Urinary bladder (tissue), 4 donors: ENCODE measurements around the gene INAFM1. TPM values are rescaled to one million over a fixed set of nuclear protein-coding genes. Genes with fewer than 3 reads are reported as not detected.
"Not testable (repeated sequence)": the region's sequence is repeated elsewhere in the genome, so short reads cannot be mapped to it uniquely, and the experiment has no call there.

ENCODE experiments used
- DNase-seq: peaks from one replicate; pipeline ENCODE4 v3.0.0-alpha.2; 2015; ENCODE audit errors: extremely low spot score
- H3K27ac ChIP-seq: one replicate; pipeline ENCODE4 v1.5.1; 2013; ENCODE audit warnings: low read depth, mild to moderate bottlenecking, moderate library complexity
- H3K36me3 ChIP-seq: one replicate; pipeline ENCODE4 v1.6.1; 2013; ENCODE audit warnings: mild to moderate bottlenecking, moderate library complexity; ENCODE audit not compliant: insufficient read depth
- H3K4me1 ChIP-seq: one replicate; pipeline ENCODE4 v1.6.1; 2013; ENCODE audit warnings: mild to moderate bottlenecking, moderate library complexity; ENCODE audit not compliant: insufficient read depth
- H3K4me3 ChIP-seq: one replicate; pipeline ENCODE4 v1.5.1; 2013; ENCODE audit warnings: low read depth, low read length
- WGBS: extraction: QIAGEN DNeasy Blood & Tissue Kit; methylation state at CpG from one replicate; pipeline ENCODE4 v1.1.7; 2013; 5-methylcytosine and 5-hydroxymethylcytosine counted together
- polyA plus RNA-seq: library from polyadenylated mRNA; stranded (reverse); fragments of 200-250 nt; gene quantifications from one replicate; pipeline ENCODE4 v1.2.3, GENCODE V29; 2013
- total RNA-seq: library from RNA; depleted of rRNA; stranded (reverse); fragments of >200 nt; gene quantifications from one replicate; pipeline ENCODE4 v1.2.3, GENCODE V29; 2014
- donor health status: healthy with polysubstance abuse.
- donor health status: healthy.

The INAFM1 gene
- total and polyA plus RNA-seq, 2 donors: 2.8 to 32.0 TPM

- no peak overlapping the region for H3K27ac ChIP-seq
Observed at GRCh38 chr19:47269596-47269995, 5.1 kb upstream of the INAFM1 start.

GRCh38 chr19:47270408-47270807 lies 4.3 kb upstream of the INAFM1 start:
- H3K27ac ChIP-seq: no peak overlapping the region

More at GRCh38 chr19:47269596-47269995, 5.1 kb upstream of the INAFM1 start:
- H3K4me3 ChIP-seq: no peak overlapping the region
- WGBS: 93% methylated on average over 7 of the region's 7 CpGs
- H3K4me1 ChIP-seq: no peaks in the 10 kb centered on the region
- peaks cover 5% of the 10 kb centered on the region for H3K36me3 ChIP-seq
- no peak for DNase-seq

GRCh38 chr19:47271949-47272348 lies 2.7 kb upstream of the INAFM1 start:
- Histone ChIP-seq H3K4me3 (no peak overlapping the region), H3K27ac (no peak overlapping the region), H3K36me3 (no peaks in the 10 kb centered on the region), H3K4me1 (peaks cover 2% of the 10 kb centered on the region)
- no peak for DNase-seq
- WGBS: 74% methylated on average over 6 of the region's 6 CpGs

More at GRCh38 chr19:47270408-47270807, 4.3 kb upstream of the INAFM1 start:
- no peak overlapping the region for H3K4me3 ChIP-seq
- peaks cover 2% of the 10 kb centered on the region for H3K4me1 ChIP-seq
- WGBS: 92% methylated on average over 10 of the region's 10 CpGs
- H3K36me3 ChIP-seq: peaks cover under 1% of the 10 kb centered on the region
- DNase-seq: no peak

- 25% methylated on average over 42 of the region's 42 CpGs for WGBS
Observed at GRCh38 chr19:47272448-47273312, 2.0 kb upstream of the INAFM1 start.

GRCh38 chr19:47273313-47274070 lies 1.2 kb upstream of the INAFM1 start:
- WGBS: under 1% methylated on average over 54 of the region's 54 CpGs

More at GRCh38 chr19:47272448-47273312, 2.0 kb upstream of the INAFM1 start:
- DNase-seq: no peak
- H3K27ac ChIP-seq: peak overlapping the region; percentile 98
- H3K4me3 ChIP-seq: peak overlapping the region; percentile 68
- H3K36me3 ChIP-seq: no peaks in the 10 kb centered on the region
- H3K4me1 ChIP-seq: peaks cover 2% of the 10 kb centered on the region

GRCh38 chr19:47274891-47275761 lies 441 bp downstream of the INAFM1 start:
- H3K36me3 ChIP-seq: no peaks in the 10 kb centered on the region
- peaks cover 2% of the 10 kb centered on the region for H3K4me1 ChIP-seq
- peak overlapping the region; percentile 44 for H3K4me3 ChIP-seq
- no peak overlapping the region for H3K27ac ChIP-seq
- 4% methylated on average over 82 of the region's 82 CpGs for WGBS
- DNase-seq: no peak

More at GRCh38 chr19:47273313-47274070, 1.2 kb upstream of the INAFM1 start:
- H3K36me3 ChIP-seq: no peaks in the 10 kb centered on the region
- peak; percentile 84 for DNase-seq
- peak overlapping the region; percentile 68 for H3K4me3 ChIP-seq
- peak overlapping the region; percentile 98 for H3K27ac ChIP-seq
- peaks cover 2% of the 10 kb centered on the region for H3K4me1 ChIP-seq

- no peaks in the 10 kb centered on the region for H3K36me3 ChIP-seq
- no peak overlapping the region for H3K4me3 ChIP-seq
- 46% methylated on average over 13 of the region's 13 CpGs for WGBS
- H3K27ac ChIP-seq: no peak overlapping the region
- DNase-seq: no peak
- peaks cover 2% of the 10 kb centered on the region for H3K4me1 ChIP-seq
Observed at GRCh38 chr19:47275791-47276461, 1.2 kb downstream of the INAFM1 start.

GRCh38 chr19:47276513-47276912 lies 1.8 kb downstream of the INAFM1 start:
- H3K36me3 ChIP-seq, H3K4me1 ChIP-seq, H3K27ac ChIP-seq, H3K4me3 ChIP-seq, DNase-seq: not testable (repeated sequence)
- WGBS: 91% methylated on average over 3 of the region's 3 CpGs

GRCh38 chr19:47280183-47280797 lies 5.6 kb downstream of the INAFM1 start:
- WGBS: 87% methylated on average over 13 of the region's 13 CpGs
- no peaks in the 10 kb centered on the region for H3K36me3 ChIP-seq
- no peak overlapping the region for H3K27ac ChIP-seq
- no peaks in the 10 kb centered on the region for H3K4me1 ChIP-seq
- no peak for DNase-seq
- no peak overlapping the region for H3K4me3 ChIP-seq

- Histone ChIP-seq H3K36me3 (no peaks in the 10 kb centered on the region), H3K27ac (no peak overlapping the region), H3K4me3 (no peak overlapping the region), H3K4me1 (no peaks in the 10 kb centered on the region)
- WGBS: 79% methylated on average over 10 of the region's 10 CpGs
- no peak for DNase-seq
Observed at GRCh38 chr19:47283405-47284059, 8.8 kb downstream of the INAFM1 start.

- Histone ChIP-seq H3K36me3 (no peaks in the 10 kb centered on the region), H3K4me1 (no peaks in the 10 kb centered on the region), H3K27ac (no peak overlapping the region), H3K4me3 (no peak overlapping the region)
- 28% methylated on average over 9 of the region's 9 CpGs for WGBS
- no peak for DNase-seq
Observed at GRCh38 chr19:47284324-47284899, 9.7 kb downstream of the INAFM1 start.

- DNase-seq: no peak
- no peak overlapping the region for H3K27ac ChIP-seq
Observed at GRCh38 chr19:47296036-47296435, 21.4 kb downstream of the INAFM1 start.

More at GRCh38 chr19:47296036-47296435, 21.4 kb downstream of the INAFM1 start:
- Histone ChIP-seq H3K36me3 (peaks cover 2% of the 10 kb centered on the region), H3K4me3 (no peak overlapping the region), H3K4me1 (no peaks in the 10 kb centered on the region)
- 27% methylated on average over 12 of the region's 12 CpGs for WGBS
